IMR-90 (cell line): ENCODE results near the gene COL28A1.

ENCODE experiments used
- FOS ChIP-seq: fragments of 150-350 bp; IDR thresholded peaks from 2 replicates; pipeline ENCODE4 v1.6.1; 2016; ENCODE audit warnings: low read depth, low read length
- MAFK ChIP-seq: IDR thresholded peaks from 2 replicates; pipeline ENCODE4 v1.6.1; 2012; ENCODE audit warnings: low read depth, low read length, improper control_type of control experiment
- MAZ ChIP-seq: IDR thresholded peaks from 2 replicates; pipeline ENCODE4 v1.6.1; 2012; ENCODE audit warnings: low read depth, mild to moderate bottlenecking, low read length, improper control_type of control experiment, moderate library complexity, borderline replicate concordance
- NFE2L2 ChIP-seq: fragments of 150-350 bp; IDR thresholded peaks from 2 replicates; pipeline ENCODE4 v1.6.1; 2016; ENCODE audit warnings: low read depth, mild to moderate bottlenecking, low read length
- POLR2A ChIP-seq: IDR thresholded peaks from 2 replicates; pipeline ENCODE4 v1.6.1; 2012; ENCODE audit warnings: mild to moderate bottlenecking, low read depth, low read length
- RAD21 ChIP-seq: IDR thresholded peaks from 2 replicates; pipeline ENCODE4 v1.6.1; 2012; ENCODE audit warnings: low read length, improper control_type of control experiment
- RFX5 ChIP-seq: IDR thresholded peaks from 2 replicates; pipeline ENCODE4 v1.8.0; 2012; ENCODE audit warnings: low read depth, mild to moderate bottlenecking, low read length, moderate library complexity
- SMC3 ChIP-seq: fragments of 150-350 bp; IDR thresholded peaks from 2 replicates; pipeline ENCODE4 v1.6.1; 2016; ENCODE audit warnings: low read depth, mild to moderate bottlenecking, antibody characterized with exemption, low read length, moderate library complexity
- TF ChIP-seq, protein P1 (sequence below): conservative IDR thresholded peaks from 2 replicates; pipeline ENCODE4 v1.5.1; 2012; ENCODE audit warnings: mild to moderate bottlenecking, low read depth, low read length, improper control_type of control experiment
- TF ChIP-seq, protein P2 (sequence below): fragments of 150-350 bp; IDR thresholded peaks from 2 replicates; pipeline ENCODE4 v1.6.1; 2016; ENCODE audit warnings: low read depth, mild to moderate bottlenecking, low read length, moderate library complexity, borderline replicate concordance
- TF ChIP-seq, protein P3 (sequence below): fragments of 150-350 bp; IDR thresholded peaks from 2 replicates; pipeline ENCODE4 v1.6.1; 2017; ENCODE audit warnings: mild to moderate bottlenecking, antibody characterized with exemption, low read length, low read depth

GRCh38 chr7:7583731-7584130 lies 48.1 kb upstream of the COL28A1 start:
- no peak for TF ChIP-seq SMC3
- TF ChIP-seq, protein P1, sequence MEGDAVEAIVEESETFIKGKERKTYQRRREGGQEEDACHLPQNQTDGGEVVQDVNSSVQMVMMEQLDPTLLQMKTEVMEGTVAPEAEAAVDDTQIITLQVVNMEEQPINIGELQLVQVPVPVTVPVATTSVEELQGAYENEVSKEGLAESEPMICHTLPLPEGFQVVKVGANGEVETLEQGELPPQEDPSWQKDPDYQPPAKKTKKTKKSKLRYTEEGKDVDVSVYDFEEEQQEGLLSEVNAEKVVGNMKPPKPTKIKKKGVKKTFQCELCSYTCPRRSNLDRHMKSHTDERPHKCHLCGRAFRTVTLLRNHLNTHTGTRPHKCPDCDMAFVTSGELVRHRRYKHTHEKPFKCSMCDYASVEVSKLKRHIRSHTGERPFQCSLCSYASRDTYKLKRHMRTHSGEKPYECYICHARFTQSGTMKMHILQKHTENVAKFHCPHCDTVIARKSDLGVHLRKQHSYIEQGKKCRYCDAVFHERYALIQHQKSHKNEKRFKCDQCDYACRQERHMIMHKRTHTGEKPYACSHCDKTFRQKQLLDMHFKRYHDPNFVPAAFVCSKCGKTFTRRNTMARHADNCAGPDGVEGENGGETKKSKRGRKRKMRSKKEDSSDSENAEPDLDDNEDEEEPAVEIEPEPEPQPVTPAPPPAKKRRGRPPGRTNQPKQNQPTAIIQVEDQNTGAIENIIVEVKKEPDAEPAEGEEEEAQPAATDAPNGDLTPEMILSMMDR, result no peak
- no peak for TF ChIP-seq POLR2A
- TF ChIP-seq, protein P2, sequence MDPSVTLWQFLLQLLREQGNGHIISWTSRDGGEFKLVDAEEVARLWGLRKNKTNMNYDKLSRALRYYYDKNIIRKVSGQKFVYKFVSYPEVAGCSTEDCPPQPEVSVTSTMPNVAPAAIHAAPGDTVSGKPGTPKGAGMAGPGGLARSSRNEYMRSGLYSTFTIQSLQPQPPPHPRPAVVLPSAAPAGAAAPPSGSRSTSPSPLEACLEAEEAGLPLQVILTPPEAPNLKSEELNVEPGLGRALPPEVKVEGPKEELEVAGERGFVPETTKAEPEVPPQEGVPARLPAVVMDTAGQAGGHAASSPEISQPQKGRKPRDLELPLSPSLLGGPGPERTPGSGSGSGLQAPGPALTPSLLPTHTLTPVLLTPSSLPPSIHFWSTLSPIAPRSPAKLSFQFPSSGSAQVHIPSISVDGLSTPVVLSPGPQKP, result no peak
- TF ChIP-seq RAD21, result no peak
- TF ChIP-seq MAZ, result no peak
- no peak for TF ChIP-seq FOS
- TF ChIP-seq NFE2L2, result no peak
- TF ChIP-seq, protein P3, sequence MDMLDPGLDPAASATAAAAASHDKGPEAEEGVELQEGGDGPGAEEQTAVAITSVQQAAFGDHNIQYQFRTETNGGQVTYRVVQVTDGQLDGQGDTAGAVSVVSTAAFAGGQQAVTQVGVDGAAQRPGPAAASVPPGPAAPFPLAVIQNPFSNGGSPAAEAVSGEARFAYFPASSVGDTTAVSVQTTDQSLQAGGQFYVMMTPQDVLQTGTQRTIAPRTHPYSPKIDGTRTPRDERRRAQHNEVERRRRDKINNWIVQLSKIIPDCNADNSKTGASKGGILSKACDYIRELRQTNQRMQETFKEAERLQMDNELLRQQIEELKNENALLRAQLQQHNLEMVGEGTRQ, result no peak
- TF ChIP-seq MAFK, result no peak
- TF ChIP-seq RFX5, result no peak
